ENCODE data around the gene KIAA1958. TPM values are rescaled to one million over a fixed set of nuclear protein-coding genes. Genes with fewer than 3 reads are reported as not detected.

KIAA1958 gene
- total RNA-seq, 1 experiment from 2014 or later, result 9.2 TPM

GRCh38 chr9:112554516-112554915, 67.9 kb downstream of the KIAA1958 start:
- no peak for DNase-seq (ENCODE audit: low spot score)

GRCh38 chr9:112555101-112555643, 68.5 kb downstream of the KIAA1958 start:
- DNase-seq (ENCODE audit: low spot score), result no peak

- DNase-seq (ENCODE audit: low spot score), result peak; percentile 45
Observed at GRCh38 chr9:112555844-112556482, 69.3 kb downstream of the KIAA1958 start.

GRCh38 chr9:112556497-112557442, 70.1 kb downstream of the KIAA1958 start:
- no peak for DNase-seq (ENCODE audit: low spot score)

GRCh38 chr9:112558476-112558875, 71.8 kb downstream of the KIAA1958 start:
- no peak for DNase-seq (ENCODE audit: low spot score)

- no peak for DNase-seq (ENCODE audit: low spot score)
Observed at GRCh38 chr9:112558978-112559377, 72.4 kb downstream of the KIAA1958 start.

DNA sequence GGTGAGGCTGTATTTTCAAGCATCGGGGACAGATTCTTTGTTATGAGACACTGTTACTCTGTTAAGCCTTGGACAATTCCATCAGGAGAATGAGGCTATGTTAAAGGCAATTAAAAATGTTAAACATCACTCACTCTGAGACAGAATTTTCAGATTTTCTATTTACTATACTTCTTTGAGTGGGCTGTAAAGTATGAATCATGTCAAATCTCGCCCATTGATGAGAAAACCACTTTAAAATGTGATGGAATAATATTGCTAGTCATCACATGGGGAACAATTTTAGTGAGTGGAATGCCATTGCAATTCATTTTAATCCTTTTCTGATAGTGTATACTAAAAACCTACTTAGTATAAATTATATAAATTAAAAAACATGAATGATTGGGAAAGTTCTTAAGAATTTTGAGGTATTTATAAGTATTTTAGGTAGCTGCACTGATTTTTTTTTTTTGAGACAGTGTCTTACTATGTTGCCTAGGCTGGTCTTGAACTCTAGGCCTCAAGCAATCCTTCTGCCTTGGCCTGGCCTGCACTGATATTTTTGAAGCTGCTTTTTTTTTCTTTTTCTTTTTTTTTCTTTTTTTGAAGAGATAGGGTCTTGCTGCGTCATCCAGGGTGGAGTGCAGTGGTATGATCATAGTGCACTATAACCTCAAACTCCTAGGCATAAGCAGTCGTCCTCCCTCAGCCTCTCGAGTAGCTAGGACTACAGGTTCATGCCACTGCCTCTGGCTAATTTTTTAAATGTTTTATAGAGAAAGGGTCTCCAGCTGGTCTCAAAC, 73.2 kb downstream of the KIAA1958 start:
- no peak for DNase-seq (ENCODE audit: low spot score)

DNA sequence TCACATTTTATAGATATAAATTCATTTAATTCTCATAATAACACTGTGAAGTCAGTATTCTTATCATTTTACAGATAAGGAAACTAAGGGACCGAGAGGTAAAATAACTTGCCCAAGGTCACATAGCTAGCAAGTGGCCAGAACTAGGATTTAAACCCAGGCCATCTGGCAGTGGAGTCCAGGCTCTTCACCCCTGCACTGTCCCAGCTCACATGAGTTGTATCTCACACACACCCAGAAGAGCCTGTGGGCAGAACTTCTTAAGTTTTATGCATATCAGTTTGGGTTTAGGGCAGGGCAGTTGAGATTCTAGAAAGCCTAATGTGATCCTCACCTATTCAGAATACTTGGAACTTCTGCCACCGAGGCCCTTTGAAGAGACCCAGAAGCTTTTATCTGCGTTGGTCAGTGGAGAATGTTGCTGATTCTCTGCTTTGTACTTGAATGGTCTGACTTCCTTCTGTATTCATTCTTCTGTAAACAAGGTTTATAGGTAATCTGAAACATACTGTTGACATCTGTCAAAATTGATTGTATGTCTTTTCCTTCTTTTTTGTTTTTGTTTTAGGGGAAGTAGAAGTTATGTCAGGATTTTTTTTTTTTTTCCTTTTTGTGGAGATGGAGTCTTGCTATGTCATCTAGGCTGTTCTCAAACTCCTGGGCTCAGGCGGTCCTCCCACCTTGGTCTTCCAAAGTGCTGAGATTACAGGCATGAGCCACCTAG, 75.8 kb downstream of the KIAA1958 start:
- no peak for DNase-seq (ENCODE audit: low spot score)

DNA sequence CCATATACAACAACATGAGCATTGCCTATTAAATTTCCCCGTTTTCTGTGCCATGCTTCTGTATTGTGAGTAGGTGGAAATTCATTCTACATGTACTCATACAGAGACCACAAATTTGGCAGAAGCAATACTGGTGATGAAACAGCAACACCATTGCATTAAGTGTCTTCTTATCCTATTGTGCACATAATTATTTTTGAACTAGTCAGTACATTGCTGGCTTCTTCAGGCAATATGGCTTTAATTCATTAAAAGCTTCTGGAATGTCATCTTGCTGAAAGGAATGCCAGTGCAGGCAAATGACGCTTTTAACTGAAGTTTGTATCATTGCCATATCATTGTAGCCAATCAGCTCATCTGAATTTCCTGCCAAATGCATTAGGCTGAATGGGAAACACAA, 82.6 kb downstream of the KIAA1958 start:
- no peak for DNase-seq (ENCODE audit: low spot score)

- DNase-seq (ENCODE audit: low spot score), result no peak
Observed at GRCh38 chr9:112570671-112571167, 84.1 kb downstream of the KIAA1958 start.

DNA sequence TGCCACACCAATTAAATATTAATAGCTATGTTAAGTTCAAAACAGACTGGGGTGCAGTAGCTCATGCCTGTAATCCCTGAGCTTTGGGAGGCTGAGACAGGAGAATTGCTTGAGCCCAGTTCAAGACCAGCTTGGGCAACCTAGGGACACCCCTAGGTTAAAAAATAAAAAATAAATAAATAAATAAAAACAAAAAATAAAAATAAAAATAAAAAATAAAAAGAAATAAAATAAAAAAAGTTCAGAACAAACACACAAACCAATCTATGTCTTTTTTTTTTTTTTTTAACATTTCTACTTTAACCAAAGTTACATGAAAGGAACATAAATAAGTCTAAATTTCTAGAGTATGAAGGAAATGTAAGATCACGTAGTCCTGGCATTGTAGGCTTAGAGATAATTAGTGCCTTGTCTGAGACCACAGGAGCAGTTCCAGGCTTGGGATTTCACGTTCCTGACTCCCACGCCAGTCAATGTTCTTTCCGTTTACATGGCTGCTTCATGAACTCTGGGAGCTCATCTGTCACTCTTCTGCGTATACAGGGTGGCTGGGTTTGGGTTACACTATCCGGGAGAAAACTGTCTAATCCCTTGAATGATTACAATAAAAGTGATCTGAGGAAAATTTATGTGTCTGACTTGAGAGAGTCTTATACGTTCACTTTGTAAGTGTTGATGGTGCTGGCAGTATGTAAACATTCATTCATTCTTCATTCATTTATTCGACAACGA, 85.2 kb downstream of the KIAA1958 start:
- no peak for DNase-seq (ENCODE audit: low spot score)

DNA sequence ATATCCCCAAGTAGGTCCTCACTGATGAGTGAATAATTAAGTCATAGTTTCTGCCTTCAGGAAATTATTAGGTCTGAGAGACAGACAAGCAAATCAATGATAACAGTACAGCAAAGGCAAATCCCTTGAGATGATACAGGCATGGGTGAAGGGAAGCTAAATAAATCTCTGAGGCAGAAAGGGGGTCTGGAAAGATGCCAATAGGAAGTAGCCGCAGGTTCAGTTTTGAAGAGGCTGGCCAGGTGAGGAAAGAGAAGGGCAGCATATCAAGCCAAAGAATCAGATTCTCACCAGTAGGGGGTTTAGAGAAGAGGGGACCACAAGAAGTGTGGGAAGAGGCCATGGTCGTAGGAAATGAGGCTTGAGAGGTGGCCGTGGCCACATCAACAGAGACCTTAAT, 85.8 kb downstream of the KIAA1958 start:
- DNase-seq (ENCODE audit: low spot score), result no peak

GRCh38 chr9:112574008-112574407, 87.4 kb downstream of the KIAA1958 start:
- no peak for DNase-seq (ENCODE audit: low spot score)

DNA sequence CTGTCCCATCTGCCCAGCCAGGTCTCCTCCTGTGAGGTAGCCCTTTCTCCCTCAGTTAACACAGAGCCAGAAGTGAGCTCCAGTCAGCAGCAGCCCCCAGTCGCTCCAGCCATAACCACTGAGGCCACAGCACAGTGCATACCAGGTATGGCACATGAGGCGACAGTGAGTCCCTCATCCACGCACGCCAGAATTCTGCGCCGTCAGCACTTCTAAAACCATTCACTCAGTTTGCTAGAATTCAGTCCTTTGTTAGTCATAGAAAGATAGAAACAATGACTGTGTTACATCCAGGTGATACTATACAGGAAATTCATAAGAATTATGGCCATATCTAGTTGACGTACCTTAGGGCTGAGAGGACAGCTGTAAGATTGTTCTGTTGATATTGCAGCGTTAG, 88.5 kb downstream of the KIAA1958 start:
- DNase-seq (ENCODE audit: low spot score), result no peak

DNA sequence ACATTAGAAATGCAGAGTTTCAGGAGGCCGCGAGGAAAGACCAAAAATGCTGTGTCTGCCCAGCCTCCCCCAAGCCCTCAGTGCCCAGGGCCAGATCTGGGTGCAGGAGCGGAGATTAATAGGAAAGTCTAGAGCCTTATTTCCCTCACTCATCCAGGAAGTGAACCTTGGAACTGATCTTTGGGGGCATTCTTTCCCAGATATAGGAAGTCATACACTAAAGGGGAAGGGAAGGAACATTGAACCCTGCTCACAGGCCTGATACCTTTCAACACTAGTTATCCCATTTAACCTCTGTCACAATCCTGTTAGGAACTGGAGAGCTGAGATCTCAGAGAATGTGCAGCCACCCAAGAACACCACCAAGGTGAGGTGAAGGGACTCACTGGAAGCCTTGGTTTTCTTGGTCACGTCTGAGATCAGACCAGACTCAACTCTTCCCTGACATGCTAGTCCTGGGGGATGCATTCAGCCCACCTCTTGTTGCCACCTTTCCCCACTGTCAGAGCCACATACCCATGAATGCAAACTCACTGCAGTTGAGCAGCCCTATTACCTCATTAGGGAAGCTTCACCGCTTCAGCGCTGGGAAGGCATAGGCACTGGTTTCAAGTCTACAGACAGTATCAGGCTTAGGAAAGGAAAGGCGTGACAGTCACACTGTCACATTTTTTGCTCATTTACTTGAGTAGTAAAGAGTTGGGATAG, 95.0 kb downstream of the KIAA1958 start:
- no peak for DNase-seq (ENCODE audit: low spot score)

DNA sequence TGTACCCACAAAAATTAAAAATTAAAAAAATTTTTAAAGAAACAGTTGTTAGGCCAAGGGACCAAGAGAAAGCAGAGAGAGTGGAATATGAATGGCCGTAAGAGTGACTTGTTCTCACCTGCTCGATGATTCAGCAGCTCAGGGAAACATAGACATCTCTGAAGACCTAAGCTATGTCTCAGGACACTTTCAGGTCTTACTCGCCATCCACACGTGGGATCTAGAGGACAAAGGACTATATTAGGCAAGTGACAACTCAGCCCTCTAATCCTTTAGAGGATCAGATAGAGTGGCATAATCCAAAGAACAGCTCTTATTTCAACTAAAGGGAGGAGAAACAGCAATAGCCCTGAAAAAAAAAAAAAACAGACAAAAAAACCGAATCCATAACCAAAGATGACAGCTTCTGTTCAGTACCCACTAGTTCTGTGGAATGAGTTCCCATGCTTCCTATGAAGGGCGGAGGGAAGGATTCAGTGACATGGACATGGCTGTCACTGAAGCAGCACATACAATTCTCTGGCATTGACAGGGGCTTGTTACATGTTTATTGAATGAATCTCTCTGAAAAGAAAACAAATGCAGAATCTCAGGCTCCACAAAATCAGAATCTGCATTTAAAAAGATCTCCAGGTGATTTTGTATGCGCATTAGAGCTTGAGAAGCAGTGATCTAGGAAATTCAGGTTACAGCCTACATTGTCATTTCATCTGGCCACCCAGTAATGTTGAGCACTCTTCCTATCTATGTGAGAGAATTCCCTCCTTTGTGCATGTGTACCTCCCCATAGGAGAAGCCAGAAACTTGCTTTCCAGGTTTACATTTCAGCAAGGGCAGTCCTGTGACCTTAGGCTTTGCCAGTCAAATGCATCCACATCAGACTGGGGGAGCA, 96.0 kb downstream of the KIAA1958 start:
- no peak for DNase-seq (ENCODE audit: low spot score)

- DNase-seq (ENCODE audit: low spot score), result no peak
Observed at GRCh38 chr9:112586599-112587155, 100.0 kb downstream of the KIAA1958 start.

DNA sequence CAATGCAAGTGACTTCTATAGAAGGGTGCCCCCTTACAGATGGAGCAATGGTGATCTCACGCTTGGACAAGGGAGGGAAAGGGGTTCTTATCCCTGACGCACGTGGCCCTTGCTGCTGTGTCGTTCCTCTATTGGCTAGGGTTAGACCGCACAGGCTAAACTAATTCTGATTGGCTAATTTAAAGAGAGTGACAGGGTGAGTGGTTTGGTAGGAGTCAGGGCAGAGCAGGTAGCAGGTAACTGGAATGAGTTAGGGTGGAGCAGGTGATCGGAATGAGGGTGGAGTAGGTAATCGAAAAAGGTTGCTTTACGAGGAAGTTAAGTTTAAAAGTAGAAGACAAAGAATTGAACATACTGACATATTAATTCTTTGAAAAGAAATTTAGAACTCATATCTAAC, 105.2 kb downstream of the KIAA1958 start:
- peak; percentile 61 for DNase-seq (ENCODE audit: low spot score)

Measured in HT-29 (cell line).